Smooth muscle cell (in vitro differentiated cells): ENCODE results near the gene CAPN11. TPM values are rescaled to one million over a fixed set of nuclear protein-coding genes. Genes with fewer than 3 reads are reported as not detected.

Experiments
- DNase-seq: peaks from one replicate; lab custom pipeline; 2025; ENCODE audit not compliant: unreplicated experiment; lab: John Stamatoyannopoulos, UW
- H2AFZ ChIP-seq: fragments of 200-600 bp; sonication (generic); 2 replicates; pipeline ENCODE4 v1.6.0; 2016; ENCODE audit warnings: antibody characterized with exemption, low read depth, mild to moderate bottlenecking
- H3F3A ChIP-seq: fragments of 200-600 bp; sonication (generic); 2 replicates; pipeline ENCODE4 v1.6.0; 2017; ENCODE audit warnings: antibody characterized with exemption, low read depth
- H3K27ac ChIP-seq: fragments of 200-600 bp; sonication (generic); 2 replicates; pipeline ENCODE4 v1.5.1; 2016; ENCODE audit warnings: low read depth, mild to moderate bottlenecking
- H3K27me3 ChIP-seq: fragments of 200-600 bp; sonication (generic); 2 replicates; pipeline ENCODE4 v1.6.1; 2016; ENCODE audit warnings: low read depth, mild to moderate bottlenecking
- H3K36me3 ChIP-seq: fragments of 200-600 bp; sonication (generic); 2 replicates; pipeline ENCODE4 v1.5.1; 2016; ENCODE audit warnings: low read depth
- H3K4me1 ChIP-seq: fragments of 200-600 bp; sonication (generic); 2 replicates; pipeline ENCODE4 v1.5.1; 2016; ENCODE audit warnings: low read depth
- H3K4me2 ChIP-seq: fragments of 200-600 bp; sonication (generic); 2 replicates; pipeline ENCODE4 v1.6.0; 2016; ENCODE audit warnings: mild to moderate bottlenecking
- H3K4me3 ChIP-seq: fragments of 200-600 bp; sonication (generic); 2 replicates; pipeline ENCODE4 v1.5.1; 2016; ENCODE audit warnings: mild to moderate bottlenecking
- H3K79me2 ChIP-seq: fragments of 200-600 bp; sonication (generic); 2 replicates; pipeline ENCODE4 v1.6.0; 2016; ENCODE audit warnings: low read depth, mild to moderate bottlenecking
- H3K9ac ChIP-seq: fragments of 200-600 bp; sonication (generic); 2 replicates; pipeline ENCODE4 v1.6.0; 2016; ENCODE audit warnings: low read depth
- H3K9me3 ChIP-seq: fragments of 200-600 bp; sonication (generic); replicated peaks from 2 replicates; pipeline ENCODE4 v1.5.1; 2016; ENCODE audit warnings: low read depth
- H4K20me1 ChIP-seq: fragments of 200-600 bp; sonication (generic); 2 replicates; pipeline ENCODE4 v1.6.0; 2016; ENCODE audit warnings: low read depth
- WGBS: methylation state at CpG from one replicate; pipeline ENCODE4 v1.1.7; 2016; ENCODE audit warnings: low lambda C conversion rate; 5-methylcytosine and 5-hydroxymethylcytosine counted together
- polyA plus RNA-seq: library from polyadenylated mRNA; unstranded; fragments of >200 nt; fragmentation: Nextera tagmentation; extraction: Ambion mirVana; gene quantifications from 2 replicates; pipeline ENCODE4 v1.2.1, GENCODE V29; 2016
- total RNA-seq: library from RNA; depleted of rRNA; stranded (reverse); fragments of >200 nt; gene quantifications from 2 replicates; pipeline ENCODE4 v1.2.3, GENCODE V29; 2014
- TF ChIP-seq, protein P1 (sequence below): fragments of 200-600 bp; sonication (generic); IDR thresholded peaks from 2 replicates; pipeline ENCODE4 v1.5.1; 2017; ENCODE audit warnings: borderline replicate concordance, mild to moderate bottlenecking, antibody characterized with exemption; ENCODE audit not compliant: insufficient read depth, poor library complexity, severe bottlenecking

The CAPN11 gene
- total and polyA plus RNA-seq, 2 experiments from 2014 or later, result 0.31 TPM; not detected in 1

DNA sequence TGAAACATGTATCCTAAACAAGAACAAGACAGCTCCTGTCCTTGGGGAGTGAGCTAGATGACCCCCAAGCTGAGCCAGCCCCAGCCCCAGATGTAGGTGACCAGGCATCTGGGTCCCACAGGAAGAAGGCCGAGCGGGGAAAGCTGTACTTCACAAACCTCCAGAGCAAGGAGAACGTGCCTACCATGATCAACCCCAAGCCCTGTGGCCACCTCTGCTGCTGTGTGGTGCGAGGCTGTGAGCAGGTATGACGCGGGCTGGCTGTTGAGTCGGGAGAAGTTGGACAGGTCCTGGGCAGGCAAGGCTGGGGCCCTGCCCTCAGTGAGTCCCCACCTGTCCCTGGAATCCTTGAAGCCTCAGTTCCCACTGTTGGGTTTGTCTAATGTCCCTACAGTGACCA is 11.4 kb upstream of the CAPN11 start:
- Histone ChIP-seq H3K79me2 (no peaks in the 10 kb centered on the region), H2AFZ (no peak overlapping the region), H3K27ac (no peak overlapping the region), H3F3A (no peaks in the 10 kb centered on the region), H3K27me3 (no peaks in the 10 kb centered on the region), H3K36me3 (no peaks in the 10 kb centered on the region), H3K4me2 (no peak overlapping the region), H3K4me3 (no peak overlapping the region), H4K20me1 (peaks cover 3% of the 10 kb centered on the region), H3K9ac (no peak overlapping the region), H3K4me1 (no peaks in the 10 kb centered on the region), H3K9me3 (no peaks in the 10 kb centered on the region)
- WGBS, result 95% methylated on average over 7 of the region's 7 CpGs
- no peak for DNase-seq
- TF ChIP-seq, protein P1, sequence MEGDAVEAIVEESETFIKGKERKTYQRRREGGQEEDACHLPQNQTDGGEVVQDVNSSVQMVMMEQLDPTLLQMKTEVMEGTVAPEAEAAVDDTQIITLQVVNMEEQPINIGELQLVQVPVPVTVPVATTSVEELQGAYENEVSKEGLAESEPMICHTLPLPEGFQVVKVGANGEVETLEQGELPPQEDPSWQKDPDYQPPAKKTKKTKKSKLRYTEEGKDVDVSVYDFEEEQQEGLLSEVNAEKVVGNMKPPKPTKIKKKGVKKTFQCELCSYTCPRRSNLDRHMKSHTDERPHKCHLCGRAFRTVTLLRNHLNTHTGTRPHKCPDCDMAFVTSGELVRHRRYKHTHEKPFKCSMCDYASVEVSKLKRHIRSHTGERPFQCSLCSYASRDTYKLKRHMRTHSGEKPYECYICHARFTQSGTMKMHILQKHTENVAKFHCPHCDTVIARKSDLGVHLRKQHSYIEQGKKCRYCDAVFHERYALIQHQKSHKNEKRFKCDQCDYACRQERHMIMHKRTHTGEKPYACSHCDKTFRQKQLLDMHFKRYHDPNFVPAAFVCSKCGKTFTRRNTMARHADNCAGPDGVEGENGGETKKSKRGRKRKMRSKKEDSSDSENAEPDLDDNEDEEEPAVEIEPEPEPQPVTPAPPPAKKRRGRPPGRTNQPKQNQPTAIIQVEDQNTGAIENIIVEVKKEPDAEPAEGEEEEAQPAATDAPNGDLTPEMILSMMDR, result no peak

DNA sequence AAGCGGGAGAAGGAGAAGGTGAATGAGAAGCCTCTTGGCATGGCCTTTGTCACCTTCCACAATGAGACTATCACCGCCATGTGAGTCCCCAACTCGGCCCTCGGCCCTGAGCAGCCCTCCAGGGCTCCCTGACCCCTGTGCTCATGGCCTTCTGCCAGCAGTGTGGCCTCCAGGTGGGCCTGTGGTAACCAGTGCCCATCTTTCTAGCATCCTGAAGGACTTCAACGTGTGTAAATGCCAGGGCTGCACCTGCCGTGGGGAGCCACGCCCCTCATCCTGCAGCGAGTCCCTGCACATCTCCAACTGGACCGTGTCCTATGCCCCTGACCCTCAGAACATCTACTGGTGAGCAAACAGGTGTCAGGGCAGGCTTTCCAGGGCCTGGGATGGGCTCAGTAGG is 10.3 kb upstream of the CAPN11 start:
- no peaks in the 10 kb centered on the region for H3K9me3 ChIP-seq
- H3K9ac ChIP-seq, result no peak overlapping the region
- H4K20me1 ChIP-seq, result peaks cover 3% of the 10 kb centered on the region
- no peak overlapping the region for H2AFZ ChIP-seq
- no peaks in the 10 kb centered on the region for H3K79me2 ChIP-seq
- 99% methylated on average over 9 of the region's 9 CpGs for WGBS
- H3K27me3 ChIP-seq, result no peaks in the 10 kb centered on the region
- DNase-seq, result no peak
- H3F3A ChIP-seq, result no peaks in the 10 kb centered on the region
- no peak overlapping the region for H3K4me2 ChIP-seq
- no peak overlapping the region for H3K4me3 ChIP-seq
- H3K36me3 ChIP-seq, result no peaks in the 10 kb centered on the region
- TF ChIP-seq, protein P1, result no peak
- no peak overlapping the region for H3K27ac ChIP-seq
- H3K4me1 ChIP-seq, result no peaks in the 10 kb centered on the region

DNA sequence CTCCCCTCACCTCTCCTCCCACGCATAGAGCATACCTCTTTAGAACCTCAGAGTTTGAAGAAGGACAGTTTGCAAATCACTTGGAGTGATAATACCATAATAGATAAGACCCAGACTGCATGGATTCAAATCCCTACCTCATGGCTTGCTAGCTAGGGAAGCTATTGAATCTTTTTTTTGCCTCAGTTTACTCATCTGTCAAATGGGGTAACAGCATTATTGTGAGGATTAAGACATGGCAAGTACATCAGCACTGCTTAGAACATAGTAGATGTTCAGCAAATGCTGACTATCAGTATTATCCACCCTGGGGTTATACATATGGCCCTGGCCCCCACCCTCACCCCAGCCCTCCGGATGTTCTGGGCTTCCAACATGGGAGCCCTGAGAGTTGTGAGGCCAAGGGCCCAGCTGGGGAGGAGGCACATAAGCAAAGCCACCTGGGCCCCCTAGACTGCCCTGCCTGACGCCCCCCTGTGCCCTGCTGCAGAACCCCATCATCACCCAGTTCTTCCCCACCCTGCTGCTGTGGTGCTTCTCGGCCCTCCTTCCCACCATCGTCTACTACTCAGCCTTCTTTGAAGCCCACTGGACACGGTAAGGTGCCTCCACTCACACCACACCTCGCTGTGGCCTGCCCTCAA is 9.1 kb upstream of the CAPN11 start:
- TF ChIP-seq, protein P1, result no peak
- 97% methylated on average over 7 of the region's 7 CpGs for WGBS
- H3K4me1 ChIP-seq, result no peaks in the 10 kb centered on the region
- no peaks in the 10 kb centered on the region for H4K20me1 ChIP-seq
- no peaks in the 10 kb centered on the region for H3K27me3 ChIP-seq
- no peak overlapping the region for H3K4me2 ChIP-seq
- H3K36me3 ChIP-seq, result no peaks in the 10 kb centered on the region
- no peaks in the 10 kb centered on the region for H3K79me2 ChIP-seq
- no peak overlapping the region for H2AFZ ChIP-seq
- H3F3A ChIP-seq, result no peaks in the 10 kb centered on the region
- DNase-seq, result no peak
- H3K27ac ChIP-seq, result no peak overlapping the region
- H3K9ac ChIP-seq, result no peak overlapping the region
- H3K9me3 ChIP-seq, result no peaks in the 10 kb centered on the region
- H3K4me3 ChIP-seq, result no peak overlapping the region

DNA sequence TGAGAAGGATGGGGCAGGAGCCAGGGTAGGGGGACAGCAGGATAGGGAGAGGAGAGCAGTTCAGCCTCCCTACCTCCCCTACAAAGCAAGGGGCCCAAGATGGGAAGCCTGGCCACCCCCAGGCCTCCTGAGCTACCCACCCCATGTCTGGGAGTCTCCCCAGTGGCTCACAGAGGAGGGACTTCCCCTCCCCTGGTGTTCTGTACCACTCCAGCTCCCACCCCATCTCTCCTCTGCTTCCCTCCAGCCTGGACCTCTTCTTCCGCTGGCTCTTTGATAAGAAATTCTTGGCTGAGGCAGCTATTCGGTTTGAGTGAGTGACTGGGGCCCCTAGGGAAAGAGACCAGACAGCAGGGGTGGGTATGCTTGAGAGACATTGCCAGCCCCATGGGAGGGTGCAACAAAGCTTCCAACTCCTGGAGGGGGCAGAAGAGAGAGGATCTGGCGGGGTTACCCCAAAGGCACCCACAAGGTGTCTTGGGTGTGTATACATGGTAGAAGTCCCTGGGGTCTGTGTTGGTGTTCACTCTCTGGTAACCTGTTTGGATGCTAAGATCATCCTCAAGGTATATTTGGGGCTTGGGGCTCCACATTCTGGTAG is 8.2 kb upstream of the CAPN11 start:
- TF ChIP-seq, protein P1, result no peak
- no peak for DNase-seq
- H3F3A ChIP-seq, result no peaks in the 10 kb centered on the region
- no peaks in the 10 kb centered on the region for H3K9me3 ChIP-seq
- no peak overlapping the region for H3K4me3 ChIP-seq
- no peaks in the 10 kb centered on the region for H4K20me1 ChIP-seq
- no peak overlapping the region for H2AFZ ChIP-seq
- no peaks in the 10 kb centered on the region for H3K4me1 ChIP-seq
- H3K79me2 ChIP-seq, result no peaks in the 10 kb centered on the region
- no peak overlapping the region for H3K4me2 ChIP-seq
- H3K27me3 ChIP-seq, result no peaks in the 10 kb centered on the region
- no peaks in the 10 kb centered on the region for H3K36me3 ChIP-seq
- H3K9ac ChIP-seq, result no peak overlapping the region
- H3K27ac ChIP-seq, result no peak overlapping the region
- 71% methylated on average over 3 of the region's 3 CpGs for WGBS
